KMS-11 (cell line): Measurements from ENCODE around the gene TIMM44.

Experiments used
- H2AFZ ChIP-seq: fragments of 200-600 bp; sonication (generic); 2 replicates; pipeline ENCODE4 v1.6.1; 2016; ENCODE audit warnings: antibody characterized with exemption, mixed run types, low read depth
- H3K27ac ChIP-seq: fragments of 200-600 bp; sonication (generic); 2 replicates; pipeline ENCODE4 v1.6.1; 2016; ENCODE audit warnings: mild to moderate bottlenecking, mixed run types
- H3K27me3 ChIP-seq: fragments of 200-600 bp; sonication (generic); 2 replicates; pipeline ENCODE4 v1.6.1; 2017; ENCODE audit warnings: mild to moderate bottlenecking, low read depth, mixed run types, moderate library complexity; ENCODE audit not compliant: insufficient read depth
- H3K36me3 ChIP-seq: fragments of 200-600 bp; sonication (generic); 2 replicates; pipeline ENCODE4 v1.6.1; 2017; ENCODE audit warnings: mild to moderate bottlenecking, mixed run types; ENCODE audit not compliant: insufficient read depth
- H3K4me1 ChIP-seq: fragments of 200-600 bp; sonication (generic); 2 replicates; pipeline ENCODE4 v1.6.1; 2016; ENCODE audit warnings: mild to moderate bottlenecking, low read depth, mixed run types; ENCODE audit not compliant: poor library complexity, severe bottlenecking
- H3K4me2 ChIP-seq: fragments of 200-600 bp; sonication (generic); 2 replicates; pipeline ENCODE4 v1.7.0; 2016; ENCODE audit warnings: mild to moderate bottlenecking, mixed run types
- H3K4me3 ChIP-seq: fragments of 200-600 bp; sonication (generic); IDR thresholded peaks from 2 replicates; pipeline ENCODE4 v1.6.1; 2017; ENCODE audit warnings: low read depth, low read length, mixed read lengths; ENCODE audit not compliant: insufficient read depth
- H3K79me2 ChIP-seq: fragments of 200-600 bp; sonication (generic); 2 replicates; pipeline ENCODE4 v1.6.1; 2016; ENCODE audit warnings: low read depth, mixed run types; ENCODE audit not compliant: insufficient read depth
- H3K9ac ChIP-seq: fragments of 200-600 bp; sonication (generic); 2 replicates; pipeline ENCODE4 v1.6.1; 2016; ENCODE audit warnings: mild to moderate bottlenecking, mixed run types
- H4K20me1 ChIP-seq: fragments of 200-600 bp; sonication (generic); 2 replicates; pipeline ENCODE4 v1.6.1; 2016; ENCODE audit warnings: mild to moderate bottlenecking, mixed run types; ENCODE audit not compliant: insufficient read depth
- TF ChIP-seq, protein P1 (sequence below): fragments of 200-600 bp; sonication (generic); conservative IDR thresholded peaks from 2 replicates; pipeline ENCODE4 v1.6.1; 2017; ENCODE audit warnings: low read depth, mild to moderate bottlenecking, antibody characterized with exemption, low read length, moderate library complexity, mixed read lengths

TIMM44 gene

DNA sequence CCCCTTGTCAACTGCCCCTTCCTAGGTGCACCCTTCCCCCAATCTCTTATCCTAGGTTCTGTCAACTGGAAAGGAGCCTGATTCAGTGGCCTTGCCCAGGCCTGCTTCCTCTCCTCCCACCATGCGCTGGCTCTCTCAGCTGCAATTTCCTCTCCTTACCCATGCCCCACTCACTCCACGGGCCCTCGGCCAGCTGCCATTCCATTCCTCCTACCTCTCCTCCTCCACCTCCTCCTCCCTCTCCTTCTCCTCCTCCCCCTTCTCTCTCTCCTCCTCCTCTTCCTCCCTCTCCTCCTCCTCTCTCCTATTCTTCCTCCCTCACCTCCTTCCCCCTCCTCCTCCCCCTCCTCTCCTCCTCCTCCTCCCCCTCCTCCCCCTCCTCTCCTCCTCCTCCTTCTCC is 9.6 kb upstream of the TIMM44 start:
- Histone ChIP-seq H2AFZ (no peak overlapping the region), H3K4me1 (no peaks in the 10 kb centered on the region), H3K36me3 (no peaks in the 10 kb centered on the region), H3K4me3 (no peak overlapping the region), H3K79me2 (no peaks in the 10 kb centered on the region), H3K27ac (no peak overlapping the region), H3K4me2 (no peak overlapping the region), H3K9ac (no peak overlapping the region), H3K27me3 (no peaks in the 10 kb centered on the region), H4K20me1 (no peaks in the 10 kb centered on the region)
- TF ChIP-seq, protein P1, sequence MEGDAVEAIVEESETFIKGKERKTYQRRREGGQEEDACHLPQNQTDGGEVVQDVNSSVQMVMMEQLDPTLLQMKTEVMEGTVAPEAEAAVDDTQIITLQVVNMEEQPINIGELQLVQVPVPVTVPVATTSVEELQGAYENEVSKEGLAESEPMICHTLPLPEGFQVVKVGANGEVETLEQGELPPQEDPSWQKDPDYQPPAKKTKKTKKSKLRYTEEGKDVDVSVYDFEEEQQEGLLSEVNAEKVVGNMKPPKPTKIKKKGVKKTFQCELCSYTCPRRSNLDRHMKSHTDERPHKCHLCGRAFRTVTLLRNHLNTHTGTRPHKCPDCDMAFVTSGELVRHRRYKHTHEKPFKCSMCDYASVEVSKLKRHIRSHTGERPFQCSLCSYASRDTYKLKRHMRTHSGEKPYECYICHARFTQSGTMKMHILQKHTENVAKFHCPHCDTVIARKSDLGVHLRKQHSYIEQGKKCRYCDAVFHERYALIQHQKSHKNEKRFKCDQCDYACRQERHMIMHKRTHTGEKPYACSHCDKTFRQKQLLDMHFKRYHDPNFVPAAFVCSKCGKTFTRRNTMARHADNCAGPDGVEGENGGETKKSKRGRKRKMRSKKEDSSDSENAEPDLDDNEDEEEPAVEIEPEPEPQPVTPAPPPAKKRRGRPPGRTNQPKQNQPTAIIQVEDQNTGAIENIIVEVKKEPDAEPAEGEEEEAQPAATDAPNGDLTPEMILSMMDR, result no peak

DNA sequence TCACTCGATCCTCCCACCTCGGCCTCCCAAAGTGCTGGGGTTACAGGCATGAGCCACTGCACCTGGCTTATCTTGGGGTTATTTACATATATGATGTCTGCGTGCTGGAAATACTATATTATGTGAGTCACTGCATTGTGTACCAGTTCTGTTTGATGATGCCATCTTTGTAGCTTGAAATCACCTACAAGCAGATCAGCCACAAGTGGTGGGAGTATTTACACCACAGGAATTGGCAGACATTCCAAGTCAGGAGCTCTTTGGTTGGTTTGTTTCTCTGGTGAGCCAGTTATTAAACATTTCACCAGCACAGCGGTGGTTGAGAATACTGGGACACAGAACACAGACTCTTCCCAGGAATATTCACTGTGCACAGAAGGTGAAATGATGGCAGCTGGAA is 4.5 kb upstream of the TIMM44 start:
- peaks cover 11% of the 10 kb centered on the region; the same call in 1 of the 2 replicates for H3K79me2 ChIP-seq
- TF ChIP-seq, protein P1, result no peak
- H4K20me1 ChIP-seq, result no peaks in the 10 kb centered on the region
- H3K4me3 ChIP-seq, result no peak overlapping the region
- no peaks in the 10 kb centered on the region for H3K36me3 ChIP-seq
- no peak overlapping the region for H3K27ac ChIP-seq
- H3K4me2 ChIP-seq, result no peak overlapping the region
- no peaks in the 10 kb centered on the region for H3K27me3 ChIP-seq
- H3K4me1 ChIP-seq, result peaks cover 6% of the 10 kb centered on the region
- no peak overlapping the region for H3K9ac ChIP-seq
- H2AFZ ChIP-seq, result no peak overlapping the region

DNA sequence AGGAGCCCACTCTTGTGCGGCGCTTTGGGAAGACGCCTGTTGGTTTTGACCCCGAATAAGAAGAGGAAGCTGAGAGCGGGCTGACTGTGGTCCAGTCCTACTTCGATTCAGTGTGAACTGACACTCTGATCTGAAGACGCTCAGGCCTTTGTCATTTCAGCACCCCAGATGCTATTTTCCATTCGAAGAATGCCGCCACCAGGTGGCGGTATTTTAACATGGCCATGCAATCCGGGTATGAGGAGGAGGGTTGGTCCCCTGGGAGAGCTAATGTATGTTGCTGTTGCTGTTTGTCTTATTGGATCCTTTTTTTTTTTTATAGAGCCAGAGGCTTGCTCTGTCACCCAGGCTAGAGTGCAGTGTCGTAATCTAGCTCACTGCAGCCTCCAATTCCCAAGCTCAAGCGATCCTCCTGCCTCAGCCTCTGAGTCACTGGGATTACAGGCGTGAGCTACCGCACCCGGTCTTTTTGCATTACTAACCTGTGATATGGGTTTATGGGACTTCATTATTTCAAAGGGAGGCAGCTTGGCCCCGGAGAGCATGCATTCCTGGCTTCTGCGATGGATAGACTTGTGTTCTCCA is 803 bp upstream of the TIMM44 start:
- H3K27ac ChIP-seq, result peak overlapping the region; percentile 94
- H3K4me2 ChIP-seq, result peak overlapping the region; percentile 80
- TF ChIP-seq, protein P1, result peak; percentile 96
- peaks cover 15% of the 10 kb centered on the region for H3K4me1 ChIP-seq
- peaks cover 38% of the 10 kb centered on the region for H3K79me2 ChIP-seq
- no peak overlapping the region for H3K4me3 ChIP-seq
- H3K27me3 ChIP-seq, result no peaks in the 10 kb centered on the region
- H3K9ac ChIP-seq, result peak overlapping the region; percentile 91
- H3K36me3 ChIP-seq, result no peaks in the 10 kb centered on the region
- H2AFZ ChIP-seq, result peak overlapping the region; percentile 77
- H4K20me1 ChIP-seq, result no peaks in the 10 kb centered on the region

DNA sequence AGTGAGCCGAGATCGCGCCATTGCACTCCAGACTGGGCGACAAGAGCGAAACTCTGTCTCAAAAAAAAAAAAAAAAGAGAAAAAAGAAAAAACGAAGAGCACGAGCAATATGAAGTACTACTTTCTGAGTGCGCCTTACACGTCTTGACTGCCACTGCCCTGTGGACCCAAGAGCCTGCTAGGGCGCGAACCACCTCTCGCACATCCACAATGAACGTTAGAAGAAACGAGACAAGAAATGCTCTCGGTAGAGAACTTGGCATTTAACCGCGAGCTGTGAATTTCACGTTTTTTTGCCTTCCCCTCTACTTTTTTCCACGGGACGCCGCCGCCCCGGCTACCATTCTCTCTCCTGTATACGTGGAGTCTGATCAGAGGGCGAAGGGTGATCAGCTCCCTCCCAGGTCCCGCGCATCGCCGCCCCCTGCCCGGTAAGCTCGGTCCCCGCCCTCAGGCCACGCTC is 454 bp downstream of the TIMM44 start:
- peaks cover 41% of the 10 kb centered on the region for H3K79me2 ChIP-seq
- no peaks in the 10 kb centered on the region for H3K27me3 ChIP-seq
- TF ChIP-seq, protein P1, result no peak
- peak overlapping the region; percentile 76 for H3K4me2 ChIP-seq
- no peaks in the 10 kb centered on the region for H4K20me1 ChIP-seq
- peak overlapping the region; percentile 99 for H3K9ac ChIP-seq
- H3K4me3 ChIP-seq, result no peak overlapping the region
- peak overlapping the region; percentile 57 for H2AFZ ChIP-seq
- no peaks in the 10 kb centered on the region for H3K36me3 ChIP-seq
- H3K27ac ChIP-seq, result peak overlapping the region; percentile 90
- peaks cover 15% of the 10 kb centered on the region for H3K4me1 ChIP-seq
